ENCODE results near the gene AUH.

DNA sequence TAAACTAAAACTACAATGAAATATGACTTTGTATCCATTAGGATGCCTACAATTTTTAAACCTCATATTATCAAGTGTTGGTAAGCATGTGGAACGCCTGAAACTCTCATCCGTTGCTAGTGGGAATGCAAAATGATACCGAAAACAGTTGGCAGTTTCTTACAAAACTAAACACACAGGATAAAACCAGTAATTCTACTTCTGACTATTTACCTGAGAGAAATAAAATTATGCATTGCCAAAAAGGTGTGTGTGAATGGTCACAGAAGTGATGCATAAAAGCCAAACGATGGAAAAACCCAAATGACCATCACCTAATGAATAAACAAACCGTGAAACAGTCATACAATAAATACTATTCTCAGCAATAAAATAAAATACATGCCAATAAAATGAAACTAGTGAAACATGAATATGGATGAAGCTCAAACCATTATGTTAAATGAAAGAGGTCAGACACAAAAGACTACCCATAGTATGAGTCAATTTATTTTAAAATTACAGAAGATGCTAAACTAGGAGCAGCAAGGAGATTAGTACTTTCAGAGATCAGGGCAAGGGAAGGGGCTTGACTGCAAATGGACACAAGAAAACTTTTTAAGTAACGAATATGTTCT, 13.4 kb downstream of the AUH start:
- TF ChIP-seq, protein P1, sequence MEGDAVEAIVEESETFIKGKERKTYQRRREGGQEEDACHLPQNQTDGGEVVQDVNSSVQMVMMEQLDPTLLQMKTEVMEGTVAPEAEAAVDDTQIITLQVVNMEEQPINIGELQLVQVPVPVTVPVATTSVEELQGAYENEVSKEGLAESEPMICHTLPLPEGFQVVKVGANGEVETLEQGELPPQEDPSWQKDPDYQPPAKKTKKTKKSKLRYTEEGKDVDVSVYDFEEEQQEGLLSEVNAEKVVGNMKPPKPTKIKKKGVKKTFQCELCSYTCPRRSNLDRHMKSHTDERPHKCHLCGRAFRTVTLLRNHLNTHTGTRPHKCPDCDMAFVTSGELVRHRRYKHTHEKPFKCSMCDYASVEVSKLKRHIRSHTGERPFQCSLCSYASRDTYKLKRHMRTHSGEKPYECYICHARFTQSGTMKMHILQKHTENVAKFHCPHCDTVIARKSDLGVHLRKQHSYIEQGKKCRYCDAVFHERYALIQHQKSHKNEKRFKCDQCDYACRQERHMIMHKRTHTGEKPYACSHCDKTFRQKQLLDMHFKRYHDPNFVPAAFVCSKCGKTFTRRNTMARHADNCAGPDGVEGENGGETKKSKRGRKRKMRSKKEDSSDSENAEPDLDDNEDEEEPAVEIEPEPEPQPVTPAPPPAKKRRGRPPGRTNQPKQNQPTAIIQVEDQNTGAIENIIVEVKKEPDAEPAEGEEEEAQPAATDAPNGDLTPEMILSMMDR (IDR thresholded peaks at IDR 0.05), result no peak
- no peak for TF ChIP-seq POLR2A (IDR thresholded peaks at IDR 0.05)

Data from Peyer's patch (tissue), 4 donors.